Measurements from ENCODE around the gene NGB.

DNA sequence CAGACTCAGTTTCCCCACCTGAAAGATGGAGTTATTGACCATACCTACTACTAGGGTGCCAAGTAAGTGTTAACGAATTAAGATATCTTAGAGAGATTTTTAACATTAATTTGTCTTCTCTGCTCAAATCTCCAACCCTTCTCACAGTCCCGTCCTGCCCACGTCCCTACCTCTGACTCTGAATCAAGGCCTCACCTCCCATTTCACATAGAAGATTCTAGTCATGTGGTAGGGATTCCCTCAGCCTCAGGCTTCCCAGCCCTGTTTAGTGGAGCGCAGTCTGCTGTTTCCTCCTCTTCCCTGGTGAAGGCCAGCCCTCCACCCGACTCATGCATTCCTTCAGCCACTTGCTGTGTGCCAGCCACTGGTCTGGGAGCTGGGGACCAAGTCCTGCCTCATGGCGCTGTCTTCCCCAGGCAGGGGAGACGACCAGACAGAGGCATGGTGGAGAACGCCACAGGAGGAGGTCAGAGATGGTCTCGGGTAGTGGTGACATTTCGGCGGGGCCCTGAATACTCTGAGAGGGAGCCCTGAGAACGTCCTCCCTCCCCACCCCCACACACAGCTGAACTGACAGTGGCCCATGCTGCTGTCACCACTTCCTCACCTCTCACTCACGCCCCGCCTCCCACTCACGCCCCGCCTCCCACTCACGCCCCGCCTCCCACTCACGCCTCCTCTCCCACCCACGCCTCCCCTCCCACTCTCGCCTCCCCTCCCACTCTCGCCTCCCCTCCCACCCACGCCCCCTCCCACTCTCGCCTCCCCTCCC is 50.6 kb downstream of the NGB start:
- TF ChIP-seq, protein P1, sequence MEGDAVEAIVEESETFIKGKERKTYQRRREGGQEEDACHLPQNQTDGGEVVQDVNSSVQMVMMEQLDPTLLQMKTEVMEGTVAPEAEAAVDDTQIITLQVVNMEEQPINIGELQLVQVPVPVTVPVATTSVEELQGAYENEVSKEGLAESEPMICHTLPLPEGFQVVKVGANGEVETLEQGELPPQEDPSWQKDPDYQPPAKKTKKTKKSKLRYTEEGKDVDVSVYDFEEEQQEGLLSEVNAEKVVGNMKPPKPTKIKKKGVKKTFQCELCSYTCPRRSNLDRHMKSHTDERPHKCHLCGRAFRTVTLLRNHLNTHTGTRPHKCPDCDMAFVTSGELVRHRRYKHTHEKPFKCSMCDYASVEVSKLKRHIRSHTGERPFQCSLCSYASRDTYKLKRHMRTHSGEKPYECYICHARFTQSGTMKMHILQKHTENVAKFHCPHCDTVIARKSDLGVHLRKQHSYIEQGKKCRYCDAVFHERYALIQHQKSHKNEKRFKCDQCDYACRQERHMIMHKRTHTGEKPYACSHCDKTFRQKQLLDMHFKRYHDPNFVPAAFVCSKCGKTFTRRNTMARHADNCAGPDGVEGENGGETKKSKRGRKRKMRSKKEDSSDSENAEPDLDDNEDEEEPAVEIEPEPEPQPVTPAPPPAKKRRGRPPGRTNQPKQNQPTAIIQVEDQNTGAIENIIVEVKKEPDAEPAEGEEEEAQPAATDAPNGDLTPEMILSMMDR (IDR thresholded peaks at IDR 0.05; ENCODE audit: extremely low read depth in 1 of 2, insufficient read depth in 1 of 2, low read depth in 1 of 2, low read length in 2 of 2), result no peak
- TF ChIP-seq POLR2AphosphoS5 (IDR thresholded peaks at IDR 0.05; ENCODE audit: insufficient read depth, low read depth, low read length) (no peak), MYC (IDR thresholded peaks at IDR 0.05; ENCODE audit: low read depth, low read length) (no peak), POLR2A (IDR thresholded peaks at IDR 0.05; ENCODE audit: low read depth, low read length) (no peak), GATA2 (IDR thresholded peaks at IDR 0.05; ENCODE audit: insufficient read depth, insufficient read length, low read depth, low read length) (no peak), JUN (IDR thresholded peaks at IDR 0.05; ENCODE audit: borderline replicate concordance, insufficient read depth, insufficient read length, low read depth) (no peak)
- TF ChIP-seq, protein P2, sequence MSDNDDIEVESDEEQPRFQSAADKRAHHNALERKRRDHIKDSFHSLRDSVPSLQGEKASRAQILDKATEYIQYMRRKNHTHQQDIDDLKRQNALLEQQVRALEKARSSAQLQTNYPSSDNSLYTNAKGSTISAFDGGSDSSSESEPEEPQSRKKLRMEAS (IDR thresholded peaks at IDR 0.05; ENCODE audit: insufficient read depth, insufficient read length), result no peak
